Fibroblast of the aortic adventitia (primary cell): ENCODE results near the gene VPS72. TPM values are rescaled to one million over a fixed set of nuclear protein-coding genes. Genes with fewer than 3 reads are reported as not detected.

Experiments used
- DNase-seq: peaks from one replicate; pipeline ENCODE4 v3.0.0-alpha.2; 2010; ENCODE audit warnings: low read depth
- H3K4me3 ChIP-seq: 2 replicates; pipeline ENCODE4 v1.5.1; 2011; ENCODE audit warnings: low read depth, mild to moderate bottlenecking, control low read depth, low read length, moderate library complexity
- CTCF ChIP-seq: IDR thresholded peaks from 2 replicates; pipeline ENCODE4 v1.5.1; 2011; ENCODE audit warnings: mild to moderate bottlenecking, low read length, control low read depth, inconsistent platforms; ENCODE audit not compliant: insufficient read depth
- total RNA-seq: library from RNA; depleted of rRNA; stranded (reverse); fragments of >200 nt; gene quantifications from 2 replicates; pipeline ENCODE4 v1.2.3, GENCODE V29; 2012; ENCODE audit warnings: low replicate concordance

VPS72 gene
- total RNA-seq, 1 donor = 42.8 TPM

GRCh38 chr1:151166505-151166956 lies 23.5 kb downstream of the VPS72 start:
- TF ChIP-seq CTCF = no peak
- peak overlapping the region; percentile 98 for H3K4me3 ChIP-seq
- peak; percentile 65 for DNase-seq

GRCh38 chr1:151165738-151166504 lies 24.1 kb downstream of the VPS72 start, which contains the start of the genes LYSMD1 and SCNM1:
LYSMD1 (minus strand) TSS chr1:151165902; CDS start chr1:151165258, 644 bp downstream.
SCNM1 (plus strand) TSS chr1:151166144; CDS start chr1:151166153, 9 bp downstream.
- peak; percentile 99 for DNase-seq
- no peak for TF ChIP-seq CTCF
- peak within 1 kb of the TSS; percentile 98 for H3K4me3 ChIP-seq

- peak; percentile 67 for DNase-seq
- peak overlapping the region; percentile 92 for H3K4me3 ChIP-seq
- TF ChIP-seq CTCF = no peak
These were observed 24.7 kb downstream of the VPS72 start for GRCh38 chr1:151165281-151165737.

GRCh38 chr1:151164732-151165280 lies 25.2 kb downstream of the VPS72 start:
- DNase-seq = peak; percentile 49
- no peak for TF ChIP-seq CTCF
- peak overlapping the region; percentile 92 for H3K4me3 ChIP-seq

- H3K4me3 ChIP-seq = no peak overlapping the region
- DNase-seq = no peak
- no peak for TF ChIP-seq CTCF
These were observed 30.6 kb downstream of the VPS72 start for GRCh38 chr1:151159373-151159772.

GRCh38 chr1:151158751-151159251 lies 31.2 kb downstream of the VPS72 start:
- no peak for TF ChIP-seq CTCF
- DNase-seq = no peak
- no peak overlapping the region for H3K4me3 ChIP-seq
